AG04450 (cell line): ENCODE results near the gene SYMPK. TPM values are rescaled to one million over a fixed set of nuclear protein-coding genes. Genes with fewer than 3 reads are reported as not detected.

Experiments used
- CTCF ChIA-PET: fragments of 300-600, 350-600 bp; formaldehyde crosslinking; extraction: SDS; loops from one replicate; lab custom pipeline; 2022; ENCODE audit warnings: antibody characterized with exemption, inconsistent platforms; lab: Charles Lee
- POLR2A ChIA-PET: fragments of 350-600 bp; formaldehyde crosslinking; extraction: SDS; loops from one replicate; lab custom pipeline; 2021; ENCODE audit warnings: antibody characterized with exemption, inconsistent platforms; lab: Yijun Ruan, JAX
- DNase-seq: peaks from one replicate; pipeline ENCODE4 v3.0.0-alpha.2; 2011; ENCODE audit warnings: low read depth, low spot score
- H3K27ac ChIP-seq: one replicate; pipeline ENCODE4 v1.5.1; 2012; ENCODE audit warnings: low read depth, low read length, control low read depth
- H3K27me3 ChIP-seq: one replicate; pipeline ENCODE4 v1.6.0; 2012; ENCODE audit warnings: low read length; ENCODE audit not compliant: control insufficient read depth, insufficient read depth
- H3K4me3 ChIP-seq: 2 replicates; pipeline ENCODE4 v1.5.1; 2011; ENCODE audit warnings: mild to moderate bottlenecking, low read depth, low read length, control low read depth
- H3K9me3 ChIP-seq: 2 replicates; pipeline ENCODE4 v1.5.1; 2012; ENCODE audit warnings: low read length; ENCODE audit not compliant: control insufficient read depth, insufficient read depth
- CTCF ChIP-seq: IDR thresholded peaks from 2 replicates; pipeline ENCODE4 v1.5.1; 2011; ENCODE audit warnings: low read depth, low read length, control low read depth, inconsistent platforms
- polyA plus RNA-seq: library from polyadenylated mRNA; depleted of rRNA; stranded (reverse); fragments of >200 nt; gene quantifications from 2 replicates; pipeline ENCODE4 v1.2.3, GENCODE V29; 2011

The SYMPK gene
- polyA plus RNA-seq, 1 experiment, result 63.1 TPM

GRCh38 chr19:45793876-45794275 lies 69.1 kb downstream of the SYMPK start:
- TF ChIP-seq CTCF, result no peak
- no peaks in the 10 kb centered on the region for H3K27me3 ChIP-seq
- DNase-seq, result no peak
- ChIA-PET POLR2A (interaction anchor here (1.2 kb wide), 1 partner anchor 31 kb away, joined by 6 read pairs; no protein-coding TSS in a partner anchor), CTCF (interaction anchor here (1.5 kb wide), 1 partner anchor 23 kb away, joined by 8 read pairs; no protein-coding TSS in a partner anchor)
- no peak overlapping the region for H3K27ac ChIP-seq
- no peaks in the 10 kb centered on the region for H3K9me3 ChIP-seq
- H3K4me3 ChIP-seq, result no peak overlapping the region

- POLR2A ChIA-PET, result interaction anchor here (0.6 to 1.3 kb wide), 6 partner anchors 11 to 76 kb away, joined by 3 to 36 read pairs (median 5); partner anchors contain the start of genes DMPK and SIX5
- Histone ChIP-seq H3K9me3 (no peaks in the 10 kb centered on the region), H3K27me3 (no peaks in the 10 kb centered on the region), H3K27ac (no peak overlapping the region), H3K4me3 (0 out of 2 replicates have a peak overlapping the region, but pooled peaks have one; percentile 0)
- no peak for TF ChIP-seq CTCF
- DNase-seq, result no peak
- CTCF ChIA-PET, result interaction anchor here (0.7 to 2.2 kb wide), 3 partner anchors 24 to 341 kb away, joined by 4 to 8 read pairs (median 6); partner anchors contain the start of gene SIX5
Observed at GRCh38 chr19:45793178-45793564, 69.8 kb downstream of the SYMPK start.

- Histone ChIP-seq H3K4me3 (peak within 1 kb of the TSS; percentile 90), H3K27me3 (no peaks in the 10 kb centered on the region), H3K27ac (no peak within 1 kb of the TSS), H3K9me3 (no peaks in the 10 kb centered on the region)
- ChIA-PET CTCF (interaction anchor here (0.7 to 2.2 kb wide), 3 partner anchors 23 to 340 kb away, joined by 4 to 8 read pairs (median 6); partner anchors contain the start of gene SIX5), POLR2A (interaction anchor here (0.6 to 1.3 kb wide), 7 partner anchors 10 to 1571 kb away, joined by 3 to 36 read pairs (median 4); partner anchors contain the start of genes DMPK and SIX5)
- peak; percentile 98 for DNase-seq
- TF ChIP-seq CTCF, result no peak
Observed at GRCh38 chr19:45792470-45793177, 70.3 kb downstream of the SYMPK start, which contains the start of gene DMWD. Gene DMWD, minus strand, starts transcription at chr19:45792845. Its CDS starts 89 bp downstream, at chr19:45792756.

- no peak for DNase-seq
- no peak overlapping the region for H3K27ac ChIP-seq
- TF ChIP-seq CTCF, result no peak
- POLR2A ChIA-PET, result interaction anchor here (0.6 to 1.3 kb wide), 5 partner anchors 9 to 1572 kb away, joined by 3 to 36 read pairs (median 4); partner anchors contain the start of genes DMPK and SIX5
- H3K27me3 ChIP-seq, result no peaks in the 10 kb centered on the region
- CTCF ChIA-PET, result interaction anchor here (1.1 to 2.2 kb wide), 2 partner anchors 23 to 25 kb away, joined by 4 to 6 read pairs; partner anchors contain the start of gene SIX5
- H3K4me3 ChIP-seq, result peak overlapping the region; percentile 90
- H3K9me3 ChIP-seq, result no peaks in the 10 kb centered on the region
Observed at GRCh38 chr19:45791744-45792469, 71.0 kb downstream of the SYMPK start.
